Measurements from ENCODE around the gene SIM2. TPM values are rescaled to one million over a fixed set of nuclear protein-coding genes. Genes with fewer than 3 reads are reported as not detected.

Gene SIM2
- polyA plus RNA-seq, 1 donor from 2014 or later, result not detected

DNA sequence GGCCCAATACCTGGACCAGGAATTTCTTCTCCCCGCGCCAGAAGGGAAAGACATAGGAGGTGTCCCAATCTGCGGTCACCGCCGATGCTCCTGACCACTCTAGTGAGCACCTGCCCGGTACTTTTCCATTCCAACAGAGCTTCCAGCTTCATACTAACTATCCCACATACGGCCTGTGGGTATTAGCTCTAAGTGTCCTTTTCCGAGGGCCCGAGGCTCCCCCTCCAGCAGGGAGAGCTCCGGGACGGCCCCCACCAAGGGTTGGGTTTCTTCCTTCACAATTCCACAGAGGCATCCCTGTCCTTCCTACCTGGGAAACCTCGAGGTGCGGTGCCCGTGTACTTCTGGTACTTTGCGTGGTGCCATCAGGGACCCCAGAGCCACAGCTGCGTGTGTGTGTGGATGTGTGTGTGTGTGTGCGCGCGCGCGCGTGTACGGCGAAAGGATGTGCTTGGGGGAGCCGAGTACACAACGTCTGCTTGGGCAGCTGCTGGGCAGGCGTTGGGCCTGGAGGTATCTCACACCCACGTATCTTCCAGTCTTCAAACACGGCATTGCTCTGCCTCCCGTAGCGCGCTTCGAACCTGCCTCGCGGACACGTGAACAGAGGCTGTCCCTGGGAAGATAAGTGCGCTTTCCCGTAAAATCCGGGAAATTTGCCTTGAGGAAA is 2.4 kb upstream of the SIM2 start:
- no peaks in the 10 kb centered on the region for H3K36me3 ChIP-seq (ENCODE audit: insufficient read depth, low read length)
- H3K4me3 ChIP-seq (ENCODE audit: low read length), result no peak overlapping the region
- H3K4me2 ChIP-seq (ENCODE audit: low read length), result no peak overlapping the region

DNA sequence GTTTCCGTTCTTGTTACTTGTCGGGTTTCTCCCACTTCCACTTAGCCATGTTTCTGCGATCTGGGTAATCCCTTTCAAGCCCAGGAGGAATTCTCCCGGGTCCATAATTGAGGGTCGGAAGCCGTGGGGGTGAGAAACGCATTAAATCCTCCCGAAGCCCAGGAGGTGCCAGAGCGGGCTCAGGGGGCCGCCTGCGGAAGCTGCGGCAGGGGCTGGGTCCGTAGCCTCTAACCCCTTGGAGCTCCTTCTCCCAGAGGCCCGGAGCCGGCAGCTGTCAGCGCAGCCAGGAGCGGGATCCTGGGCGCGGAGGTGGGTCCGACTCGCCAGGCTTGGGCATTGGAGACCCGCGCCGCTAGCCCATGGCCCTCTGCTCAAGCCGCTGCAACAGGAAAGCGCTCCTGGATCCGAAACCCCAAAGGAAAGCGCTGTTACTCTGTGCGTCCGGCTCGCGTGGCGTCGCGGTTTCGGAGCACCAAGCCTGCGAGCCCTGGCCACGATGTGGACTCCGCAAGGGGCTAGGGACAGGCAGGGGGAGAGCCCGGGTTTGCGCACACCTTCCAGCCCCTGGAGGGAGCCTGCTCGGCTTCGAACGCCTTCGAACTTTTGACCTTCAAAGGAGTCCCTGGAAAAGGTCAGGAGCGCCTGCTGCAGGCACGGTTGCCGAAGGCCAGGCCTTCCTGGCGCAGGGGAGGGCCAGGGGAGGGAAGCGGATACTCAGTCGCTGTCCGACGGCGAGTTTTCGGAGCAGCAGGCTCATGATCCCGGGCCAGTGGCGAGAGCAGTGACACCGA is 1.7 kb upstream of the SIM2 start:
- H3K4me2 ChIP-seq (ENCODE audit: low read length), result no peak overlapping the region
- H2AFZ ChIP-seq (ENCODE audit: low read depth, low read length), result no peak overlapping the region

More for the DNA sequence above, 2.4 kb upstream of the SIM2 start:
- H3K9me2 ChIP-seq (ENCODE audit: insufficient read depth, low read length), result no peaks in the 10 kb centered on the region
- H2AFZ ChIP-seq (ENCODE audit: low read depth, low read length), result no peak overlapping the region
- H3K9ac ChIP-seq (ENCODE audit: low read length), result no peak overlapping the region
- peaks cover 99% of the 10 kb centered on the region for H3K27me3 ChIP-seq (ENCODE audit: insufficient read depth, low read depth, low read length)
- no peaks in the 10 kb centered on the region for H3K9me3 ChIP-seq (ENCODE audit: low read length)
- no peak overlapping the region for H3K27ac ChIP-seq (ENCODE audit: low read length)
- TF ChIP-seq EZH2 (IDR thresholded peaks at IDR 0.05; ENCODE audit: borderline replicate concordance, insufficient read depth, low read length, poor library complexity, severe bottlenecking) (peak; percentile 59), TAF1 (IDR thresholded peaks at IDR 0.05; ENCODE audit: low read depth) (no peak)
- no peaks in the 10 kb centered on the region for H3F3A ChIP-seq (ENCODE audit: insufficient read depth, low read length, poor library complexity, severe bottlenecking)
- no peaks in the 10 kb centered on the region for H3K79me2 ChIP-seq (replicated peaks; ENCODE audit: insufficient read depth, low read length)
- H4K20me1 ChIP-seq (ENCODE audit: insufficient read depth), result no peaks in the 10 kb centered on the region

DNA sequence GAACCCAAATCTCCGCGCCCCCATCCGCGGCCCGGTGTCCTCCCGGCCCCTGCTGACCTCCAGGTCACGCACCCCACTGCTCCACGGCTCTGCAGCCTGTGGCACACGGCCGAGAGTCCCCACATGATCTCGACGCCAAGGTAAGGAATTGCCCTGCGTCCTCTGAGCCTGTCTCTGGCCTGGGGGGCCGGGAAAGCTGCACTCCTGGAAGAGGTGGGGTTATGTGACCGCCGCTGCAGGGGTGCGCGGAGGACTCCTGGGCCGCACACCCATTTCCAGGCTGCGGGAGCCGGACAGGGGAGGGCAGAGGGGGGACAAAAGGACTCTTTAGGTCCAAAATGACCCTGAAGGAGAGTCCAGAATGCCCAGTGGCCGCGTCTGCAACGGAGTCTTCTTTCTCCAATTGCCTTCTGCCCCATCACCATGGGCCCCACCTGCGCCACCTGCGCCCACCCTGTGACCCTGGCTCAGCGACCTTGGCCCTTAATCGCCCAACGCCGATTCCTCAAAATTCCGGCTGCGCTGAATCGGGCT is 997 bp upstream of the SIM2 start:
- Histone ChIP-seq H3K36me3 (ENCODE audit: insufficient read depth, low read length) (no peaks in the 10 kb centered on the region), H3K9me3 (ENCODE audit: low read length) (no peaks in the 10 kb centered on the region), H3K27ac (ENCODE audit: low read length) (no peak overlapping the region), H3K4me2 (ENCODE audit: low read length) (no peak overlapping the region), H3K27me3 (ENCODE audit: insufficient read depth, low read depth, low read length) (peaks cover 99% of the 10 kb centered on the region), H3K9ac (ENCODE audit: low read length) (no peak overlapping the region), H3K79me2 (replicated peaks; ENCODE audit: insufficient read depth, low read length) (no peaks in the 10 kb centered on the region), H2AFZ (ENCODE audit: low read depth, low read length) (no peak overlapping the region), H3K9me2 (ENCODE audit: insufficient read depth, low read length) (no peaks in the 10 kb centered on the region), H3K4me3 (ENCODE audit: low read length) (peak overlapping the region; percentile 63), H3F3A (ENCODE audit: insufficient read depth, low read length, poor library complexity, severe bottlenecking) (no peaks in the 10 kb centered on the region), H4K20me1 (ENCODE audit: insufficient read depth) (no peaks in the 10 kb centered on the region)
- no peak for TF ChIP-seq CTCF (IDR thresholded peaks at IDR 0.05; ENCODE audit: poor library complexity, severe bottlenecking)
- TF ChIP-seq EP300 (conservative IDR thresholded peaks at IDR 0.05; ENCODE audit: poor library complexity, severe bottlenecking), result no peak
- TF ChIP-seq EZH2 (IDR thresholded peaks at IDR 0.05; ENCODE audit: borderline replicate concordance, insufficient read depth, low read length, poor library complexity, severe bottlenecking), result no peak
- TF ChIP-seq SMC3 (conservative IDR thresholded peaks at IDR 0.05; ENCODE audit: poor library complexity), result no peak

More for the DNA sequence above, 1.7 kb upstream of the SIM2 start:
- TF ChIP-seq, protein P1, sequence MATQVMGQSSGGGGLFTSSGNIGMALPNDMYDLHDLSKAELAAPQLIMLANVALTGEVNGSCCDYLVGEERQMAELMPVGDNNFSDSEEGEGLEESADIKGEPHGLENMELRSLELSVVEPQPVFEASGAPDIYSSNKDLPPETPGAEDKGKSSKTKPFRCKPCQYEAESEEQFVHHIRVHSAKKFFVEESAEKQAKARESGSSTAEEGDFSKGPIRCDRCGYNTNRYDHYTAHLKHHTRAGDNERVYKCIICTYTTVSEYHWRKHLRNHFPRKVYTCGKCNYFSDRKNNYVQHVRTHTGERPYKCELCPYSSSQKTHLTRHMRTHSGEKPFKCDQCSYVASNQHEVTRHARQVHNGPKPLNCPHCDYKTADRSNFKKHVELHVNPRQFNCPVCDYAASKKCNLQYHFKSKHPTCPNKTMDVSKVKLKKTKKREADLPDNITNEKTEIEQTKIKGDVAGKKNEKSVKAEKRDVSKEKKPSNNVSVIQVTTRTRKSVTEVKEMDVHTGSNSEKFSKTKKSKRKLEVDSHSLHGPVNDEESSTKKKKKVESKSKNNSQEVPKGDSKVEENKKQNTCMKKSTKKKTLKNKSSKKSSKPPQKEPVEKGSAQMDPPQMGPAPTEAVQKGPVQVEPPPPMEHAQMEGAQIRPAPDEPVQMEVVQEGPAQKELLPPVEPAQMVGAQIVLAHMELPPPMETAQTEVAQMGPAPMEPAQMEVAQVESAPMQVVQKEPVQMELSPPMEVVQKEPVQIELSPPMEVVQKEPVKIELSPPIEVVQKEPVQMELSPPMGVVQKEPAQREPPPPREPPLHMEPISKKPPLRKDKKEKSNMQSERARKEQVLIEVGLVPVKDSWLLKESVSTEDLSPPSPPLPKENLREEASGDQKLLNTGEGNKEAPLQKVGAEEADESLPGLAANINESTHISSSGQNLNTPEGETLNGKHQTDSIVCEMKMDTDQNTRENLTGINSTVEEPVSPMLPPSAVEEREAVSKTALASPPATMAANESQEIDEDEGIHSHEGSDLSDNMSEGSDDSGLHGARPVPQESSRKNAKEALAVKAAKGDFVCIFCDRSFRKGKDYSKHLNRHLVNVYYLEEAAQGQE (IDR thresholded peaks at IDR 0.05; ENCODE audit: borderline replicate concordance), result no peak
- peak; percentile 96 for TF ChIP-seq EZH2 (IDR thresholded peaks at IDR 0.05; ENCODE audit: borderline replicate concordance, insufficient read depth, low read length, poor library complexity, severe bottlenecking)
- Histone ChIP-seq H3K4me3 (ENCODE audit: low read length) (no peak overlapping the region), H3K36me3 (ENCODE audit: insufficient read depth, low read length) (no peaks in the 10 kb centered on the region), H3F3A (ENCODE audit: insufficient read depth, low read length, poor library complexity, severe bottlenecking) (no peaks in the 10 kb centered on the region), H3K9me3 (ENCODE audit: low read length) (no peaks in the 10 kb centered on the region), H3K9me2 (ENCODE audit: insufficient read depth, low read length) (no peaks in the 10 kb centered on the region), H3K27ac (ENCODE audit: low read length) (no peak overlapping the region), H4K20me1 (ENCODE audit: insufficient read depth) (no peaks in the 10 kb centered on the region), H3K9ac (ENCODE audit: low read length) (no peak overlapping the region), H3K27me3 (ENCODE audit: insufficient read depth, low read depth, low read length) (peaks cover 99% of the 10 kb centered on the region), H3K79me2 (replicated peaks; ENCODE audit: insufficient read depth, low read length) (no peaks in the 10 kb centered on the region)
